T47D (cell line): ENCODE measurements around the gene LDLRAD4.

Source experiments
- DNase-seq, 2 experiments: peaks; one replicate each; pipeline versions ENCODE4 v3.0.0 to v3.0.0-alpha.2; 2011 to 2012; ENCODE audit warnings: low read depth in 1 of 2, low spot score in 1 of 2
- JUND ChIP-seq: IDR thresholded peaks from 2 replicates; pipeline ENCODE4 v1.6.1; 2012; ENCODE audit warnings: low read depth
- in situ Hi-C: cut with HindIII; loops from 2 replicates; pipeline ENCODE4 v1.10.0; 2016; ENCODE audit warnings: low sequenced_read_pairs, low pct_unique_long_range_greater_than_20kb

Gene LDLRAD4

DNA sequence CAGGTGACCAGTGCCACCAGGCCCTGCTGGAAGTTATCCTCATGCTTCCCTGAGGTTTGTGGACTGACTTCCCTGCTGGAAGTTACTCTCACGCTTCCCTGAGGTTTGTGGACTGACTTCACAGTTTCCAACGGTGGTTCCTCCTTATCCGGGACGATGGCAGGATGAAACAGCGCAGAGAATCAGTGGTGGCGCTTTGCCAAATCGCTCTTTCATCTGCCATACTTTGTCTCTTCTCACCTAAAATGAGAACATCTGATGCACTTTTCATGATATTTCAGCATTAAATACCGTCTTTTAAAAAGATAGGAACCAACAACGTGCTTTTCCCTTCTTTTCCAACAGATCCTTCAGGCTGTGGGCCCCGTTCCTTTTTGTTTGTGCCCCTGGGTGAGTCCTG lies 183.3 kb downstream of the LDLRAD4 start:
- DNase-seq, result no peak
- no peak for TF ChIP-seq JUND
- in situ Hi-C loops, result no loop called here

GRCh38 chr18:13403786-13404549 lies 185.4 kb downstream of the LDLRAD4 start:
- TF ChIP-seq JUND, result no peak
- in situ Hi-C loops, result no loop called here

DNA sequence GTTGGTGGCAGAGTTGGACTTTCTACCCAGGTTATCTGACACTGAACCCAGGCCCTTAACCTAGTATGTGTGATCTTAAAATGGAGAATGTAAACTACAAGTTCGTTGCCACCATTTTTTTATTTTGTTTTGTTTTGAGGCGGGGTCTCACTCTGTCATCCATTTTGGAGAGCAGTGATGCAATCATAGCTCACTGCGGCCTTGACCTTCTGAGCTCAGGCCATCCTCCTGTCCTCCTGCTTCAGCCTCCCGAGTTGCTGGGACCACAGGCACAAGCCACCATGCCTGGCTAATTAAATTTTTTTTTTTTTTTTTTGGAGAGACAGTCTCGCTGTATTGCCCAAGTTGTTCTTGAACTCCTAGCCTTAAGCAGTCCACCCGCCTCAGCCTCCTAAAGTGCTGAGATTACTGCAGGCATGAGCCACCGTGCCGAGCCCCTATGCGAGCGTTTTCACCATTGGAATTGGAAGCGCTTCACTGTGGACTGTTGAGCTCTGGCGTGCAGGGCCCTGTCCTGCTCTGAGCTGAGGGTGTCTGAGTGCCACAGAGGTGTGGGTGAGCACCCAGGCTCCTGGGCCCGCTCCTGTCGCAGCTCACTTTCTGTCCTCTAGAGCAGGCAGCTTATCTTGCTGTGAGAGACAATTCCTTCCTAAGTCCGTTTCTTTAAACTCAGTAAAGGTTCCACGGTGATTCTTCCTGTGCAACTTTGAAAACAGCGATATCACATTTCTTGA lies 186.9 kb downstream of the LDLRAD4 start:
- no peak for DNase-seq
- TF ChIP-seq JUND, result no peak
- in situ Hi-C loops, result no loop called here

More at GRCh38 chr18:13403786-13404549, 185.4 kb downstream of the LDLRAD4 start:
- no peak for DNase-seq

DNA sequence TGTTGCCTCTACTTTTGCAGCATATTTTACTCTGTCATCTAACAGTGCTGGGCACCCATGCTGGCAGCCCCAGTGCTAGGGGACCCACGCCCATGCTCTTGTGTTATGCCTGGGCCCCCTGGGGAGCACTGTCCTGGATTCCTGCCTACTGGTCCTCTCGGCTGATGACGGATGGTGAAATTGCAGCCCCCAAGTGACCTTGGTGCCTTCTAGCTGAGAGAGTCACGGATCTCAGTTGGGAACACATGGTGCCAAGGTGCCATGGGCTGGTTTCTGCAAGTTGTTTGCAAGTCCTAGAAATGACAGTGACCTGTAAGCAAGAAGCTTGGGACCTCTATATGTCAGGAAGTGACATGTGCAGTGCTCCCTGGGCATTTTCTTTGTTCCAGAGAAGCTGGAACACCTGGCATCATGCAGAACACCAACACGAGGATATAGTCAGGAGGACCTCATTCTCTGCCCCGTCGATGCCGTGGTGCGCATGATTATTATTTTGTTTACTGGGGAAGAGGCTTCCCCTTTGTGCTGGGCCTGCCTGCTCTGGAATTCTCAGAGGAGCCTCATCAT lies 187.6 kb downstream of the LDLRAD4 start:
- in situ Hi-C loops, result no loop called here

GRCh38 chr18:13406736-13407135 lies 188.2 kb downstream of the LDLRAD4 start:
- in situ Hi-C loops, result no loop called here
- no peak for DNase-seq
- TF ChIP-seq JUND, result no peak

More for the DNA sequence above, 187.6 kb downstream of the LDLRAD4 start:
- no peak for DNase-seq
- no peak for TF ChIP-seq JUND

DNA sequence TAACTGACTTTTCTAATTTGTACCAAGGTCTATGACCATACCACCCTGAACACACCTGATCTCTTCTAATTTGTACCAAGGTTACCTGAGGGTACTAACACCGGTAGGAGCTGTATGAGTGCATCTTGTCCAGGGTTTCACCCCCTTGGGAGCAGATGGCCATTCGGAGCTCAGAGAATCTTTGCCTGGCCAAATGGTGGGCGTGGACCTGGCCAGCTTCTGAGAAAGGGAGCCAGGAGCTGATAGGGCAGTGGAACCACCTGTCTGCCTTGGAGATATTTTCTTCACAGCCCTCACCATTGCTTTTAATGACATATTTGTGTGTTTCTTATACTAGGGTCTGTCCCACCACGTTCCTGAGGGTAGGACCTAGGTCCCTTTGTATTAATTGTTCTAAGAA lies 188.9 kb downstream of the LDLRAD4 start:
- in situ Hi-C loops, result no loop called here
- TF ChIP-seq JUND, result no peak
- DNase-seq, result no peak

DNA sequence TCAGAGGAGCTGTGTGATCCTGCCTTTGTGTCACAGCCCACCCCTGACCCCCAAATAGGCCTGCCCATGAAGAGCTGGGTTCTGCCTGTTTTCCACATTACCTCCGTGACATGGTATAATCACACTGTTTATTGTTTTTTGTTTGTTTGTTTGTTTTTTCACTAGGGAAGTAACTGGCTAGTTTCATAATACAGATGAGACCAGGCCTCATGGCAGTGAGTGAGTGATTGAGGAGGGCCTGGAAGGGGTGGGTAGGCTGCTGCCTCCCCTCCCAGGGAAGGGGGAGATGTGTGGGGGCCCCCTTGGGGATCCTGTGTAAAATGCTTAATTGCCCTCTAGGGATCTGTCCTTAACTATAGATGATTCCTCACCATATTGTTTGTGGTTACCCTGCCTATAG lies 190.5 kb downstream of the LDLRAD4 start:
- no peak for DNase-seq
- TF ChIP-seq JUND, result no peak
- in situ Hi-C loops, result no loop called here

DNA sequence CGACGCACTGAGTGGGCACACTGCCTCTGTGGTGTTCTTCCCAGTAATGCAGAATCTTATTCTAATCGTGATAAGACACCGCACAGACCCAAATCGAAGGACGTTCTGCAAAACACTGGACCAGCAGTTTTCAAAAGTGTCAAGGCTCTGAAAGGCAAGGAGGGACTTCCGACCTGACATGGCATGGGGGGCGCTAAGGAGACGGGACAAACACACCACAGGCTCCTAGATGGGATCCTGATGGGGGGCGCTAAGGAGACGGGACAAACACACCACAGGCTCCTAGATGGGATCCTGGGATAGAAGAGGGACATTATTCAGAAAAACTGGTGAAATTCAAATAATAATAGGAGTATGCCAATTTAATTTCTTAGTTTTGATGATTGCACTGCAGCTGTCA lies 191.4 kb downstream of the LDLRAD4 start:
- DNase-seq, result no peak
- no peak for TF ChIP-seq JUND
- in situ Hi-C loops, result no loop called here

- DNase-seq, result no peak
- in situ Hi-C loops, result no loop called here
- TF ChIP-seq JUND, result no peak
These were observed 191.9 kb downstream of the LDLRAD4 start for GRCh38 chr18:13410471-13410870.

DNA sequence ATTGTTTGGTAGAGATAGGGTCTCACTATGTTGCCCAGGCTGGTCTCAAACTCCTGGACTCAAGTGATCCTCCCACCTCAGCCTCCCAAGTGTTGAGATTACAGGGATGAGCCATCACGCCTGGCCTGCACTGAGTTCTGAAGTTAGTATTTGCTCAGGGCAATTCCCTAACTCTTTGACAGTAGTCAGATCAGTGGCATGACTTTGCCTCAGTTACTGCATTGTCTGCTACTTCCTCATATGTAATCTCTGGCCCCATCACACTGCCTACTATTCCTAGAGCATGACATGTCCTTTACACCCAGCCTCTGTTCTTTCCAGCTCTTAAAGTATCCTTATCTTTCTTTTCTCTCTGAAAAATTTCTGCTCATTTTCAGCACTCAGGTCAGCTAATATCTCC lies 193.5 kb downstream of the LDLRAD4 start:
- DNase-seq, result no peak
- in situ Hi-C loops, result no loop called here
- no peak for TF ChIP-seq JUND

DNA sequence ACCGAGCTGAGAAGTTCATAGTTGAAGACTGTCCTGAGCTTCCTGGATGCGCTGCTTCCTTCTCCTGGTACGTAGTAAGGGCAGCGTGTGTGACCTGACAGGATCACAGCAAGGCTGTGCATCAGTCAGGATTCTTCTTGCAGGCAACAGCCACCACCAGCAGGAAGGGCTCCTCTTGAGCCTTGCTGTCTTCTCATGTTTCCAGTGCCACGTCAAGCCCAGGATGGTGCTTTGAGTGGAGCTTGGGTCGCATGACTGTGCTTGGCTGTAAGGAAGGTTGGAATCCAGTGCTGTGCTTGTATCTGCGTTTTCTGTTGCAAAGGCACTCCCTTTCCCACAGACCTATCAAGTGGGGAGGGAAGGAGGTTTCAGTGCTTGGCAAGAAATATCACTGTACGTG lies 194.3 kb downstream of the LDLRAD4 start:
- no peak for DNase-seq
- in situ Hi-C loops, result no loop called here
- no peak for TF ChIP-seq JUND

DNA sequence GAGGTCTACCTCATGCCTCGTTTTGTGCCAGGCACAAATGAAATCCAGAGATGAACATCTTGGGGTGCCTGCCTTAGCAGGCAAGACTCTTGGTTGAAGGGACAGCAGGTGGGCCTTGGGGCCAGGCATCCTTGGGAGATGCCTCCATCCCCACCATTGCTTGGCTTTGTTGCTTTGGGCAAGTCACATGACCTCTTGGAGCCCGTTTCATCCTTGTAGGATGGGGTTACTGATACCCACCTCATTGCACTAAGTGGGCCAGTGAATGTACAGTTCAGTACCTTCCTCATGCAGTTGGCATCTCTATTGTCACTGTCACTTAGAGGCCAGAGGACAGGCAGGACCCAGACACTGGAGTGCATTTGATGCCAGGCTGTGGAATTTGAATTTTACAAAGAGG lies 195.5 kb downstream of the LDLRAD4 start:
- TF ChIP-seq JUND, result no peak
- DNase-seq, result no peak
- in situ Hi-C loops, result no loop called here

DNA sequence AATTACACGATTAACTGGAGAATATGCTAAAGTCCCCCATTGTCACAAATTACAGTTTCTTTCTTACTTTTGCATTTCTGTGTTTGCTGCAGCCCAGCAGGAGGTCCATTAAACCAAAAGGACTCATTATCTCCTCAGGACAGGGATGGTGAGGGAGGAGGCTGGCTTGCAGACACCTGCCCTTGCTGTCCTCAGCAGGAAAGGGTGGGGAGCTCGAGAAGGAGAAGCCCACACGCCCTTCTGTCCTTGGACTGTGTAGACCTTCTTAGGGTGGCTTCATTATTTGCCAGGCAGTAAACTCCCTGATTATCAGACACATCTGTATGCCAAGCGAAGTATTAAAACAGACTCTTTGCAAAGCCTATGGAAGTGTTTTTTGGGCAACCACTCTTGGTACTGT lies 196.0 kb downstream of the LDLRAD4 start:
- in situ Hi-C loops, result no loop called here
- no peak for TF ChIP-seq JUND
- DNase-seq, result no peak
